Measurements from ENCODE around the gene PPP1R9B. TPM values are rescaled to one million over a fixed set of nuclear protein-coding genes. Genes with fewer than 3 reads are reported as not detected.

The PPP1R9B gene
- total and polyA plus RNA-seq, 2 of the 8 experiments (the other 6 are each of a cell fraction or from before 2014, with no cell fraction given), result 5.2 to 13.1 TPM

- Histone ChIP-seq H3K56ac (replicated peaks; ENCODE audit: insufficient read length, low read depth, low read length) (no peak overlapping the region), H3K79me2 (ENCODE audit: control insufficient read depth in 1 of 2, insufficient read depth in 2 of 2, low read length in 2 of 2) (no peaks in the 10 kb centered on the region), H4K5ac (ENCODE audit: insufficient read length, low read depth, low read length) (no peak overlapping the region), H3K23me2 (ENCODE audit: low read depth, low read length) (no peaks in the 10 kb centered on the region), H2BK120ac (replicated peaks; ENCODE audit: low read depth, low read length) (no peak overlapping the region), H2BK12ac (ENCODE audit: low read depth, low read length) (no peak overlapping the region), H4K8ac (ENCODE audit: extremely low read depth, insufficient read depth, low read length) (no peak overlapping the region), H3K9me3 (ENCODE audit: insufficient read depth in 2 of 2, low read depth in 1 of 2, low read length in 1 of 2) (no peaks in the 10 kb centered on the region), H2AFZ (ENCODE audit: low read length) (no peak overlapping the region), H3K14ac (ENCODE audit: insufficient read length) (no peak overlapping the region), H3K4me2 (ENCODE audit: insufficient read depth in 1 of 2, low read depth in 2 of 2, low read length in 2 of 2) (0 out of 4 replicates have a peak overlapping the region, but pooled peaks of 1 of the 2 experiments have one; percentile 28), H3K79me1 (ENCODE audit: low read depth, low read length) (no peaks in the 10 kb centered on the region), H3K23ac (ENCODE audit: insufficient read length) (no peak overlapping the region), H3K9ac (replicated peaks in 1 of 4; ENCODE audit: extremely low read depth in 1 of 4, low read depth in 3 of 4, low read length in 3 of 4) (no peak overlapping the region), H3K4me3 (ENCODE audit: extremely low read depth in 1 of 4, insufficient read depth in 2 of 4, low read depth in 3 of 4, low read length in 4 of 4) (no peak overlapping the region), H3K27me3 (replicated peaks in 1 of 4; ENCODE audit: control insufficient read depth in 3 of 4, extremely low read depth in 1 of 4, insufficient read depth in 3 of 4, low read length in 3 of 4) (no peaks in the 10 kb centered on the region), H3K27ac (ENCODE audit: low read depth, low read length) (no peak overlapping the region), H4K91ac (replicated peaks; ENCODE audit: insufficient read length, low read length) (no peak overlapping the region), H4K20me1 (replicated peaks in 1 of 2; ENCODE audit: control insufficient read depth in 1 of 2, insufficient read depth in 2 of 2, low read length in 2 of 2) (peaks cover 1 to 2% of the 10 kb centered on the region in 2 experiments), H2BK5ac (ENCODE audit: low read depth, low read length) (no peak overlapping the region), H2BK15ac (ENCODE audit: low read length) (no peak overlapping the region), H3K18ac (ENCODE audit: extremely low read depth, low read length) (no peak overlapping the region), H3K36me3 (ENCODE audit: control insufficient read depth in 2 of 4, insufficient read depth in 4 of 4, low read length in 3 of 4) (peaks cover 5 to 37% (median 20%) of the 10 kb centered on the region in 4 experiments; a peak in 5 of 8 replicates), H3K4ac (replicated peaks; ENCODE audit: insufficient read length, low read depth, low read length) (no peak overlapping the region), H2AK5ac (ENCODE audit: low read depth, low read length) (no peak overlapping the region), H2BK20ac (ENCODE audit: low read length) (no peak overlapping the region), H3K4me1 (replicated peaks in 1 of 4; ENCODE audit: control insufficient read depth in 3 of 4, insufficient read depth in 4 of 4, low read length in 3 of 4) (peaks cover 0 to 18% (median 3%) of the 10 kb centered on the region in 4 experiments; a peak in 4 of 7 replicates)
- DNase-seq (ENCODE audit: low read depth in 1 of 2, low spot score in 2 of 2), result no peak
- 71% methylated on average over 16 of the region's 19 CpGs; no CpG with 5 or more reads in 1 of the 2 experiments for WGBS, 2 experiments (ENCODE audit: extremely low coverage in 1 of 2, insufficient coverage in 1 of 2, insufficient read length in 1 of 2, insufficient replicate concordance in 2 of 2, low coverage in 1 of 2, low lambda C conversion rate in 2 of 2, missing lambda C conversion rate in 1 of 2)
- TF ChIP-seq FOSL1 (IDR thresholded peaks at IDR 0.05; ENCODE audit: insufficient read depth, low read depth, low read length) (no peak), TEAD4 (IDR thresholded peaks at IDR 0.05; ENCODE audit: low read depth, low read length) (no peak), BCL11A (IDR thresholded peaks at IDR 0.05; ENCODE audit: low read depth in 2 of 2, low read length in 2 of 2) (no peak), SIN3A (conservative IDR thresholded peaks at IDR 0.05 in 1 of 2, IDR thresholded peaks at IDR 0.05 in 1 of 2; ENCODE audit: low read depth in 1 of 2, low read length in 2 of 2) (no peak), TBP (IDR thresholded peaks at IDR 0.05; ENCODE audit: low read depth, low read length) (no peak), JUND (IDR thresholded peaks at IDR 0.05; ENCODE audit: low read length) (no peak), SRF (IDR thresholded peaks at IDR 0.05; ENCODE audit: low read depth, low read length) (no peak), GTF2F1 (IDR thresholded peaks at IDR 0.05; ENCODE audit: borderline replicate concordance, low read depth, low read length) (no peak), SIRT6 (IDR thresholded peaks at IDR 0.05; ENCODE audit: low read length) (no peak), KDM5A (IDR thresholded peaks at IDR 0.05; ENCODE audit: low read length) (no peak), POU5F1 (IDR thresholded peaks at IDR 0.05; ENCODE audit: low read depth, low read length) (no peak)
- no peak for FAIRE-seq
- ChIA-PET CTCF (ENCODE audit: partially characterized antibody) (interaction anchor here (1.0 to 1.2 kb wide), 3 partner anchors 8 to 16 kb away, joined by 3 read pairs; no protein-coding TSS in a partner anchor), POLR2A (ENCODE audit: partially characterized antibody) (interaction anchor here (0.7 kb wide), 1 partner anchor 77 kb away, joined by 3 read pairs; no protein-coding TSS in a partner anchor)
Observed at GRCh38 chr17:50184611-50185398, 34.3 kb upstream of the PPP1R9B start.
